ENCODE results near the gene APP. TPM values are rescaled to one million over a fixed set of nuclear protein-coding genes. Genes with fewer than 3 reads are reported as not detected.

APP gene
- total RNA-seq, 4 donors from 2014 or later, result 209 to 297 (median 240) TPM

DNA sequence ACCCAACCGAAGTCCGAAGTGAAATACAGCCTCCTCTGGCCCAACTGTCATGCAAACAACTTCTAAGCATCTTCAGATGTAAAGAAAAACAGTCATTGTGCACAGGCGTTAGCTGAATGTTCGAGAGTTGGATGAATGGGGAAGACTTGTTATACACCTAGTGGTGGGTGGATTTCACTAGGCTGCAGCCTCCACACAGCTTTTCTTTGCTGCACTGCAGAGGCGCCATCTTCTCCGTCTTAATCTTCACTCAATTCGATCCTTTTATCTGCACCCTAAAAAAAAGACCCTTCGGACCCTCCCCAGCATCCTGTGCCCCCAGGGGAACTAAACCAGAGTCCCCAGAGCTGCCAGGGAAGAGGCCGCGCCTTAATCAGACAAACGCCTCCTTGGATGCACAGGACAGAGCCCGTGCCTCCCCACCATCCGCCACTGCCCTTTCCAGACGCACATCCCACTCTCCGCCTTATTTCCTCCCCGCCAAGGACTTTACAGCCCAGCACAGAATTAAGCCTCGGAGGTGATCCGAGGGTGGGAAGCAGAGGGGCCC is 1.4 kb downstream of the APP start:
- Histone ChIP-seq H3K36me3 (no peaks in the 10 kb centered on the region), H3K27me3 (no peaks in the 10 kb centered on the region), H3K9me3 (no peaks in the 10 kb centered on the region), H3K4me3 (peak overlapping the region; percentile 62 to 89 (median 84)), H3K4me1 (peaks cover 0 to 10% (median 0%) of the 10 kb centered on the region in 4 donors), H3K27ac (peak overlapping the region; percentile 72 to 86 (median 84))
- TF ChIP-seq, protein P1, sequence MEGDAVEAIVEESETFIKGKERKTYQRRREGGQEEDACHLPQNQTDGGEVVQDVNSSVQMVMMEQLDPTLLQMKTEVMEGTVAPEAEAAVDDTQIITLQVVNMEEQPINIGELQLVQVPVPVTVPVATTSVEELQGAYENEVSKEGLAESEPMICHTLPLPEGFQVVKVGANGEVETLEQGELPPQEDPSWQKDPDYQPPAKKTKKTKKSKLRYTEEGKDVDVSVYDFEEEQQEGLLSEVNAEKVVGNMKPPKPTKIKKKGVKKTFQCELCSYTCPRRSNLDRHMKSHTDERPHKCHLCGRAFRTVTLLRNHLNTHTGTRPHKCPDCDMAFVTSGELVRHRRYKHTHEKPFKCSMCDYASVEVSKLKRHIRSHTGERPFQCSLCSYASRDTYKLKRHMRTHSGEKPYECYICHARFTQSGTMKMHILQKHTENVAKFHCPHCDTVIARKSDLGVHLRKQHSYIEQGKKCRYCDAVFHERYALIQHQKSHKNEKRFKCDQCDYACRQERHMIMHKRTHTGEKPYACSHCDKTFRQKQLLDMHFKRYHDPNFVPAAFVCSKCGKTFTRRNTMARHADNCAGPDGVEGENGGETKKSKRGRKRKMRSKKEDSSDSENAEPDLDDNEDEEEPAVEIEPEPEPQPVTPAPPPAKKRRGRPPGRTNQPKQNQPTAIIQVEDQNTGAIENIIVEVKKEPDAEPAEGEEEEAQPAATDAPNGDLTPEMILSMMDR (IDR thresholded peaks at IDR 0.05), result peak in 4 of 6 experiments; percentile 23 to 48 (median 44)
- peak in 1 of 2 donors; percentile 8 for TF ChIP-seq POLR2A (IDR thresholded peaks at IDR 0.05)
- DNase-seq, result peak in 2 of 3 donors; percentile 18 to 66

DNA sequence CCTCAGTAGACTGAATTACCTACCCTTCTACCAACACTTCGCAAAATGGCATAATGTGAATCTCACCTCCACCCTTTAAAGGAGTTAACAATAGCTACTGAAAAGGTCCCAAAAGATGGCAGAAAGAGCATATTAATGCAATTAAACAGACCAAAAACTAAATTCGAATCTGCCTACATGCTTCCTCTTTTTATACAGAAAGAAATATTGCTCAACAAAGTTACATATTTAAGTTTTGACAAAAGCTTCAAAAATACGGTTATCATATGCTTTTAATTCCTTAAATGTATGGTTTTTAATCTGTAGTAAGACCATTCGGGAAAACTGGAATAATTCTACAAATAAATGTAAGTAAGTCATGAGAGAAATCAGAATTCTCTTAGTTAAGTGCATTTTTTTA is 2.2 kb downstream of the APP start:
- H3K4me1 ChIP-seq, result peaks cover 0 to 10% (median 0%) of the 10 kb centered on the region in 4 donors

DNA sequence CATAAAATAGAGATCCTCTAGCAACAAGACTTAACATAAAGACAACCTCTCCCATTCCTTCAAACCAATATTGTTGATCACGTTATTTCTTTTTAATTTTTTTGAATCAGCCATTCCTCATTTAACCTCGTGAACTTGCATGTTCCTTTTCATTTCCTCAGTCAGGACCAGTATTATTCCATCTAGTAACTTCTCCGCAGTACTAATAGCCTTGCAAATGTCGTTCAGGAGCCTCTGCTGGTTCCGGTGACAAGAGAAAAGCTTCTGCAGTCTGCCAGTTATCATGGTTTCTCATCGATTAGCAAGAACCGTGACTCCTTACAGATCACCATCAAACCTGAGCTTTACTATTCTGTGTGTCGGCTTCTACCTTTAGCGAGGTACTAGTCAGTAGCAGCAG is 3.0 kb downstream of the APP start:
- Histone ChIP-seq H3K9me3 (no peaks in the 10 kb centered on the region), H3K36me3 (no peaks in the 10 kb centered on the region), H3K27me3 (no peaks in the 10 kb centered on the region), H3K27ac (peak overlapping the region in 1 of 4 donors; percentile 41), H3K4me1 (peaks cover 0 to 10% (median 0%) of the 10 kb centered on the region in 4 donors), H3K4me3 (peak overlapping the region in 2 of 4 donors; percentile 7 to 89)
- DNase-seq, result no peak
- no peak for TF ChIP-seq POLR2A (IDR thresholded peaks at IDR 0.05)
- TF ChIP-seq, protein P1 (IDR thresholded peaks at IDR 0.05), result no peak

More for the DNA sequence above, 2.2 kb downstream of the APP start:
- no peak for DNase-seq
- TF ChIP-seq, protein P1 (IDR thresholded peaks at IDR 0.05), result no peak
- TF ChIP-seq POLR2A (IDR thresholded peaks at IDR 0.05), result no peak
- H3K36me3 ChIP-seq, result no peaks in the 10 kb centered on the region
- peak overlapping the region in 3 of 4 donors; percentile 28 to 86 (median 72) for H3K27ac ChIP-seq
- H3K4me3 ChIP-seq, result peak overlapping the region in 2 of 4 donors; percentile 87 to 89
- H3K9me3 ChIP-seq, result no peaks in the 10 kb centered on the region
- H3K27me3 ChIP-seq, result no peaks in the 10 kb centered on the region

DNA sequence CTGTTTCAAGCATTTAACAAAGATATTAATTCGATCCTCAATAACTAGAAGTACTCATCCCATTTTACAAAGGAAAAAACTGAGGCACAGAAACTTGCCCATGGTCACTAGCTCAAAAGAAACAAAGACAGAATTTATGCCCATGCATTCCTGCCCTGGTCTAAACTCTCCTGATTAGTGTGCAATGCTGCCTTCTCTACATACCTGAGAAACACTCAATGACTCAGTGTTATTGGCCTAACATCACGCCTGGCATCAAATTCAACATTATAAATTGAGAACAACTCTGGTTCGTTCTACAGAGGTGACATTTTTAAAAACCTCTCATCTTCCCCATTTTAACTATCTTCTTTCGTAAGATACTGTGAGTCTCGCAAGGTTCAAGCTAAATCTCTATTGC is 5.2 kb downstream of the APP start:
- DNase-seq, result no peak
- no peak overlapping the region for H3K27ac ChIP-seq
- TF ChIP-seq, protein P1 (IDR thresholded peaks at IDR 0.05), result no peak
- no peak for TF ChIP-seq POLR2A (IDR thresholded peaks at IDR 0.05)

GRCh38 chr21:26164311-26164710 is 6.3 kb downstream of the APP start:
- H3K9me3 ChIP-seq, result no peaks in the 10 kb centered on the region
- H3K36me3 ChIP-seq, result no peaks in the 10 kb centered on the region
- H3K4me1 ChIP-seq, result peaks cover 0 to 10% (median 0%) of the 10 kb centered on the region in 4 donors
- no peak overlapping the region for H3K27ac ChIP-seq
- no peaks in the 10 kb centered on the region for H3K27me3 ChIP-seq
- TF ChIP-seq, protein P1 (IDR thresholded peaks at IDR 0.05), result no peak
- TF ChIP-seq POLR2A (IDR thresholded peaks at IDR 0.05), result no peak
- DNase-seq, result no peak
- H3K4me3 ChIP-seq, result no peak overlapping the region

More for the DNA sequence above, 5.2 kb downstream of the APP start:
- no peaks in the 10 kb centered on the region for H3K36me3 ChIP-seq
- H3K27me3 ChIP-seq, result no peaks in the 10 kb centered on the region
- H3K9me3 ChIP-seq, result no peaks in the 10 kb centered on the region
- H3K4me3 ChIP-seq, result no peak overlapping the region
- H3K4me1 ChIP-seq, result peaks cover 0 to 10% (median 0%) of the 10 kb centered on the region in 4 donors
